Renal cortical epithelial cell (primary cell): Measurements from ENCODE around the gene ALDH1B1. TPM values are rescaled to one million over a fixed set of nuclear protein-coding genes. Genes with fewer than 3 reads are reported as not detected.

Source experiments
- DNase-seq: peaks from one replicate; pipeline ENCODE4 v3.0.0-alpha.2; 2011; ENCODE audit warnings: low read depth
- total RNA-seq: library from RNA; depleted of rRNA; stranded (reverse); fragments of >200 nt; gene quantifications from 2 replicates; pipeline ENCODE4 v1.2.3, GENCODE V29; 2014

The ALDH1B1 gene
- total RNA-seq, 1 donor from 2014 or later = 43.2 TPM

DNA sequence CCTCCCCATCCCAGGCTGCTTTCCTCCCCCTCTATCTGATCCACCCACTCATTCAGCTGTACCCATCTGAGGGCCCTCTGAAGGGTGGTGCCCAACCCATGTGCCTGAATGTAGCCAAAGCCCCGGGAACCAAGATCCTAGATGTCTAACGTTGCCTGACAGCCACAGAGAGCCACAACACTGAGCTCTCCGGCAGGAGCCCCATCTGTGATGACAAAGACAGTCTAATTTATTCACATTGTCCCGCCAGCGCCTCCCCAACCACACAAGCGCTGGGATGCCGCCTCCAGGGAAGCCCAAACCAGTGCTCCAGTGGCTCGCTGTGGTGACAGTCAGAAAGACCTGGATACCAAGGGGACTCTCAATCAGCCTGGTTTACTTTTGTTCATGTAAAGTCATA, 23.4 kb downstream of the ALDH1B1 start:
- DNase-seq = no peak

DNA sequence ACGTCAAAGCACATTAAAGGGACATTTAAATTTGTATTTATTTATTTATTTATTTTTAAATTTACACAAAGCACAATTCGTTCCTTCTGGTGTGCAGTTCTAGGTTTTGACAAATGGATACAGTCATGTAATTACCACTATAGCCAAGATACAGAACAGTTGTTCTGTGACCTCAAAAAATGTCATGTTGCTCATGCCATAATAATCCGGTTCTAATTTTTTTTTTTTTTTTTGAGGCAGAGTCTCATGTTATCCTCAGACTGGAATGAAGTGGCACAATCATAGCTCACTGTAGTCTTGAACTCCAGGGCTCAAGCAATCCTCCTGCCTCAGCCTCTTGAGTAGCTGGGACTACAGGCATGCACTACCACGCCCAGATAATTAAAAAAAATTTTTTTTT, 24.0 kb downstream of the ALDH1B1 start:
- no peak for DNase-seq

DNA sequence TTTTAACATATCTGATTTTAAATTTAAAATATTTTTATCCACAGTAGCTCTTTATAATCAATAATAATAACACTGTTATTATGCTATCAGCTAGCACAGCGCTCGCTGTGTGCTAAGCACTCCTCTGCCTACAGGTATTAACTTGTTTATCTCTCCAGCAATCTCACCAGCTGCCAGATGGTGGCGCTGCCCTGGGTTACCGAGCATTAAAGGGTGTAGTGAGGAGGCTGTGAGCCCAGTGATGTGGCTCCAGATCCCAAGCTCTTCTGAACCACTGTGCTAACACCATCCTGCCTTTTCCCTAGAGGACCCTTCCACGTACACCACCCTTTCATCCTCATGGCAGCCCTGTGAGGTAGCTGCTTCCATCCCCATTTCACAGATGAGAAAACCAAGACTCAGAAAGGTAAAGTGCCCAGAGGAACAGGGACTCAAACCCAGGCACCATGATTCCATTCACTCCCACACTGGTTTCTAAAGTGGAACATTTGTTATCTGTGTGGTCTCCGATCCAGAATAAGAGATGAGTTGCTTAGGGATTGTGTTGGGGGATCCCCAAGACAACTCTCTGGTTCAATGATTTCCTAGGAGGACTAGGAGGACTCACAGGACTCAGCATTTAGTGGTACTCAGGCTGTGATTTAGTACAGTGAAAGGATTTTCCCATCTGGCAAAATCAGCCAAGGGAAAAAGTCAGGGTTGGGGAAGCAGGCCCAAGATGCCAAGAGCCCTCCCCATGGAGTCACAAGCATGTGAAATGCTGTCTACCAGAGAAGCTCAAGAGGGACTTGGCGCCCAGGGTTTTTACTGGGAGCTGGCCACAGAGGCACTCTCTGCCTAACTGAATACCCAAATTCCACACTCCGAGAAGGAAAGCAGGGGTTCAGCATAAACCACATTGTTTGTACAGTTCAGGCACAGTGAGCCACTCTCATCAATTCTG, 24.8 kb downstream of the ALDH1B1 start:
- DNase-seq = no peak

DNA sequence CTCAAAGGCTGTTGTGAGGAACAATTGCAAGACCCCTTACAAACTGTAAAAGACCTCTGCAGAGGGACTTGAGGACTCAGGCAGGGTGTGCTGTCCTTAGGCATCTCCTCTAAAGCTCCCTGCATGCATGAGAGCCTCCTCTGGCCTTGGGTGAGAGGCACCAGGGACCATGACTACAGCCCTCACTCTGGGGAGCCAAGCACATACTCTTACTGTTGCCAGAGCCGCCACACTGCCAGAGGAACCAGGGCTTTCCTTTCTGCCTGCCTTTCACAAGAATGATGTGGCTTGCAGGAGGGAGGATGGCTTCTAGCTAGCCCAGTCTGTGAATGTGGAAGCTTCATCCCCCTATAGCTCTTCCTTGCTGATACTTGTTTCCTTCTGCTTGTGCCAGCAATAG, 25.9 kb downstream of the ALDH1B1 start:
- no peak for DNase-seq

DNA sequence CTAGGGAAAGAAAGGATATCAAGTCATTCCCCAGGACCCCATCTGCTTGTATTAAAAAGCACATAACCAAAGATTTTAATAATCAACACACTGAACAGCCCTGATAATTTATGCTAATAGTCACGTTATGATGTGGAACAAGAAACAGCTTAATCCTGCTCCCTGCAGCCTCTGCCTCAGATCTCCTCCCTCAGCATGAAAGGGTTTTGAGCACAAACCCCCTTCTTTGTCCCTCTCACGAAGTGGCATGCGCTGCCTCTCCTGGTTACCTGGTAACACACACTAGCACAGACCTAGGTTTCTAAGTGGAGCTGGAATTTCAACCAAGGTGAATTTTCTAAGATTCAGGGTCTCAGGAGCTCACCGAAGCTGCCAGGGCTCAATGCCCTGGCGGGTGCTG, 26.7 kb downstream of the ALDH1B1 start:
- DNase-seq = no peak

DNA sequence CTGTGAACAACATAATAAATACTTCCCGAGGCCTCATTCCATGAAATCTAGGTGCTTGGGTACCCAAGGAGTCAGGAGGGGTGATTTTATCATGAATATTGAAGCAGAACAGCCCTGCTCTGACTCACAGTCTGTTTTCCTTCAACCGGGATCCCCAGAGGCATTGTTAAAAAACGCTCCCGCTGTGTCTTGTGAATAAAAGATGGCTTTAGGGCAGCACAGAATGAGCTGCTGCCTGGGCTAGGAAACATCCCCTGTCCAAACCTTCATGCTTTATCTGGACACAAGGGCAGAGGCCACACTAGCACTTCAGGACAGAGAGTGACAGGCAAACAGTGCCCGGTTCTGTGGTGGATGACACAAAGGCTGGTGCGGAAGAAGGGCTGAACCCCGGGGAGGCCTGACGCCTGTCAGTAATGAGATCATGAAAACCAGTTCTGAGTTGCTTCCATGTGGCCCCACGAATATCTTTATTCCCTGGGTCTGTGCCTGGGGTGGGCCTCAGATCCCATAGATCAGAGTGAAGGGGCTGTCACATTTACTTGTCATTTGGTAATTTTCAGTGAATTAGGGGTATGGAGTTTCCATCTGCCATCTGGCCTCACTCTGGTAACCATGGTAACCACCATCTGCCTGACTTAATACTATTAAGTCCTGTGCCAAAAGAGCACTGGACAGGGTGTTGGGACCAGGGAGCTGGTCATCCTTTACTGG, 29.2 kb downstream of the ALDH1B1 start:
- DNase-seq = no peak

DNA sequence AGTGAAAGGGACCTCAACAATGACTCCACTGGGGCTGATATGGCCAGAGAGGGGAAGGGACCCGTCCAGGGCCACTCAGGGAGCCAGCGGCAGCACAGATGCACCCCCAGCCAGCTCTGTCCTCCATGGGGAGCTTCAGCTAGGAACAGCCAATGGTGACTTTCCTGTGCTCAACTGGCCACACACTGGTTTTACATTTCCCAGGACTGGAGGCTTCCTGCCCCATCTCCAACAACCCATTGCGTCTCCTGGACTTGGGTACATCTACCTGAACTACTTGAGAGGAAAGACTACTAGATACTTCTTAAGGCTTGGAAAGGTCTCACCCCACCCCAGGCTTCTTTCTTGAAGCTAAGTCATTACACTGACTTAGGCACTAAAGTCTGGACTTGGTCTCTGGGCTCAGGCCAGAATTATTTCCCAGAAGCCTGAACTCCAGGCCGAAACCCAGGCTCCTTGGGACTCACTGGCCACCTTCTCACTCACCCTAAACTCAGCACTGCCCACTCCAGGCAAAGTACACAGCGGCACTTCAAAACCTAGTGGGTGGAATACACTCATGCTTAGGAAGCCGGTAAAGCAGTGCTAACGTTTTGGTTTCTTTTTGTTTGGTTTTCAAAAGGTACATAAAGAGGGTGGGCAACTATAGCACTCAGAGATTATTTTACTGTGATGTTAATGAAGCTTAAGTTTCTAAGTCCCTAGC, 30.2 kb downstream of the ALDH1B1 start:
- DNase-seq = no peak

DNA sequence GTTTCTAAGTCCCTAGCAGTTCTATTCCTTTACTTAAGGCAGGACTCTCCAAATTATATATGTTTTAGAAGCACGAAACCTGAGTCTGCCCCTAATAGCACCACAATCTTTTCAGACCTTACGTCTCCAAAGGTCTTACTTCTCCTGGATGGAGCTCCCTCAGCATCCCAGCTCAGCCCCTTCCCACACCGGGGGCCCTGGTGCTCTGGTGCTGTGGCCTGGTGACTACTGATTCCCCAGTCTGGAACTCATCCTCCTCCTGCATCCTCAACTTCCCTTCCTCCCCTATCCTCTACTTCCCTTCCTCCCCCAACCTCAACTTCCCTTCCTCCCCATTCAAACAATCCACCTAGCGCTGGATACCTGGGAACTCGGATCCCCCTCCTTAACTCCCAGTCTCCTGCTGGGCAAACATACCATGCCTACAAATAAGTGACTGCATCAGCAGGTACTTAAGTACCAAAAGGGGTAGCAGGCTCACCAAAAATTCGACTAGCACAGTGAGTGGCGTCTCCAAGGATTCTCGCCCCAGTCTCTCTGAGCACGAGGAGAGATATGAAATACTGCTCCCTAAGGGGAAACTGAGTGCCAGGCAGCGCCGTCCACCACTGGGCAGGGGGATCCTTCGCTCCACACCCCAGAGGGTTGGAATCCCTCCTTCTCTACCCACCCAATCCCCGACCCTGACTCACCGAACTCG, 30.9 kb downstream of the ALDH1B1 start:
- no peak for DNase-seq

DNA sequence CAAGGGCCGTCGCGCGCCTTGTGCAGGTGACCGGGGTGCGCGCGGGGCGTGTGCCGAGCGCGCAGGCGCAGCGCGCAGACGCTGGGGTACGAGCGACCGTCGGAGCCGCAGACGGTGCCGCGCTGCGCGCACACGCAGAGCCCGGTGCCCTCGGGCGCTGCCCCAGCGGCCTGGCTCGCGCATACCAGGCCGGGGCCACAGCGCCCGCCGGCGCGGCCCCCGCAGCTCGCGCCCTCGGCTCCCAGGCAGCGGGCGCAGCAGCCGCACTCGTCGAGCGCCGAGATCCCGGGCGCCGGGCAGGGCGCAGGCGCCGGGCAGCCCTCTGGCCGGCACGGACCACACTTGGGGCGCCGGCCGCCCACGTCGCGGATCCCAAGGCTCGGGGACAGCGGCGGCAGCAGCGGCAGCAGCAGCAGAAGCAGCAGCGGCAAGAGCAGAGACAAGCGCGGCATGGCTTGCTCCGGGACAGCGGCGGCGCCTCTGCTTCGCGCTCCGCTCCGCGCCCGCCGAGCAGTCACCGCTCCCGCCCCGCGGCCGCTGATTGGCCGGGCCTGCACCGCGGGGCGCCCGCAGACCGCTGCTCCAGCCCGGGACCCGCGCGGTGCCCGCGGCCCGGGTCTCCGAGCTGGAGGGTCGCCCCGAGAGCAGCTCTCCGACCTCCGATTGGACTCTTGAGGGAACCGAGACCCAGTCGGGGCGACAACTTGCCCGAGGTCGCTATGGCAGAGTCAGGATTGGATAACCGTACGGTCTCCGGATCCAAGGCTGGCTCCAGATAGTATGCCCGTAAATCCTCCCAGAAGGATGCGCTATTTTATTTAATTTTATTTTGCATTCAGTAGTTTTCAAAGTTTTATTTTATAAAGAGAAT, 31.7 kb downstream of the ALDH1B1 start, which contains the start of gene IGFBPL1:
Gene IGFBPL1 (minus strand): TSS at position 482 of the 871 bp plus-strand sequence. CDS start 30 bp downstream, at position 452.
- DNase-seq = no peak

DNA sequence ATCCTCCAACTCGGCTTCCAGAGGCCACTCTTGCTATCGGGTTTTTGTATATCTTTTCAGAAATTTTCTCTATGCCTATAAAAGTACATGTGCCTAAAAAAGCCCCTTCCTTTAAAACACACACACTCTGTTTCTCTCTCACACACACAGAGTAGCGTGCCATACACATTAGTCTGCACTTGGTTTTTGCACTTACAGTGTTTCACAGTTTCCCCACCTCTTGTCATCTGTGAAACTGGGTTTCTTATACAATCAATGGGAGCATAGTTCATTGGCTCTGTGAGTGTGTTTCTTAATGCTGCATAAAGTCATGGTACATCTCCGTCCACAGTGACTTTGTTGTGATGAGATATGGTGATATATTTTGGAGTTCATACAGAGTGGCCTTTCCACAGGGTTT, 32.4 kb downstream of the ALDH1B1 start:
- DNase-seq = no peak

DNA sequence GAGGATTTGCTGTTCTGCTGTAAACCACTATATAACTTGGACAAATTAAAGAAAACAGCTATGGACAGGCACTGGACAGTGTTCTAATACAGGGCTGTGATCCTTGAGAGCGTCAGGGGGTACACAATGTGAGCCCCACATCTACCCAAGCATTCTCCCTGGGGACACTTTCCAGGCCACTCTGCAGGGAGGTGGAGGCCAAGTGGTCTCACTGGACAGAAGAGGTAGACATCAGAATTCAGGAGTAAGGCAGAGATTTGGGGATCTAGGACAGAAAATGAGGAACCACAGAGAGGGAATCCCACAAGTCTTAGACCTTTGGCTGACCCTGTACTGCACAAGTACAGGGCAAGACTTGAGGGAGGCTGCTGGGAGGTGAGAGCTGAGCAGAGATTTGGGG, 35.6 kb downstream of the ALDH1B1 start:
- no peak for DNase-seq

DNA sequence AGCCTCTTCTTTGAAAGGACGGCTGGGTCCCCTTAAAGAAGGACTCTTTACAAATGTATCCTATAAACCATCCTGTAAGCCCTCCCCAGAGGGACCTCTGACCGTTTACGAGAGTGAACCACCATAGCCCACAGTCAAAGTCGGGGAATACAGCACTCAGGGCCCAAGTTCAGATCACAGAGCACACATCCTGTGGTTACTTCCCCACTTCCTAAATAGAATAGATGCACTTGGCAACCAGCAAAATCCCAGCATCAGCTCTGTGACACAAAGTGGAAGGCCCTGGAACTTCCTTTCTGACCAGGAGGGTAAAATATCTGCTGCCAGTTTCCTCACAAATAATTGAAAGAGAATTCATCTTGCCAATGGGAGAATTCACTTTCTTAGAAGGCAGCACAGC, 38.6 kb downstream of the ALDH1B1 start:
- DNase-seq = no peak

DNA sequence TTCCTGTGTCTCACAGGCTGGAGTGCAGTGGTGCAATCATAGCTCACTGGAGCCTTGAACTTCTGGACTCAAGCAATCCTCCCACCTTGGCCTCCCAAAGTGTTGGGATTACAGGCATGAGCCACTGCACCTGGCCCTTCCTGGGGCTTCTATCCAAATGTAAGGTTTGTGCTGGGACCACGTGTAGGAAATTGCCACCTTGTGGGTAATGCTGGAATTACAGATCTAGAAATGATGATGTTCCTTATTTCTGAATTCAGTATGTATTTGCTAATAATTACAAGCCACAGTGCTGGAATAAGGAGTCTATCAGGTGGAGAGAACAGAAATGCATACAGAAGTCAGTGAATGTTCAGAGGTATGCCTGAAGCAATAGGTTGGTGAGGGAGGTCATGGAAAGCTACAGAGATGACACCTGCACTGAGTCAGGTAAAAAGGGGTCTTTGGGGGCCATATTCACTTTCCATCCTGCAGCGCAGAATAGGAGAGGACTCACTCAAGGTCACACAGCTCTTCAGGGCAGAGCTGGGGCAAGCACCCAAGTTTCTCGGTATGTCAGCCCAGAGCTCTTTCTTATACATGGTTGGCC, 40.5 kb downstream of the ALDH1B1 start:
- peak; percentile 41 for DNase-seq

DNA sequence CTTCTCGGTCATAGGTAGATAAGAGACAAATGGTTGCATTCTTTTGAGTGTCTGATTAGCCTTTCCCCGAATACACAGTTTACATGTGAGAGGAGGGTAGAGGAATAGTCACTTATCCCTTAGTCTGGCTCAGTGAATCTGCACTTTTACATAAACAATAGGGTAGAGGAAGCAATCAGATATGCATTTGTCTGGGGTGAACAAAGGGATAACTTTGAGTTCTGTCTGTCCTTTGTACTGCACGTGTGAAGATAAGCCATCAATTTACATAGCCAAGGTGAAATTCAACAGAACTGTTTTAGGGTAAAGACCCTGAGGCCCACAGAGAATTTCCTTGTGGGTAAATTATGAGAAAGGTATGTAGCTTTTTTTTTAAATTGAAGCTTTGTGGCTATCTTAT, 41.9 kb downstream of the ALDH1B1 start:
- no peak for DNase-seq

DNA sequence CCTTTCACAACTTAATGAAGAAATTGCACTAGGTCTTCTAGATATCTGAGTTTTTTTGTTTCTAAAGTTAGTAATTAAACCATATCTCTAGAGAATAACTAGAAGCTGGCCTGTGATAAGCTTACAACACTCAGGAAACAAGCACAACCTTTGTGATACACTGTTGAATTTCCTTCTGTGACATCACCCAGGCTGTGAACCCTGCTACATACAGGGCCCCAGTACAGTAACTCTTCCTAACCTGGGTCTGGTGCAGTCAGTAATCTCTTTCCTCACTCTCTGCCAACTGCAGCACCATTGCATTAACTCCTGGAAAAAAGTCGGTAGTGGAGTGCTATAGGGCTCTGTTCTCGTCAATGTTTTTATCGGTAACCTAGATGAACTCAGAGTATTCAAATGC, 42.4 kb downstream of the ALDH1B1 start:
- no peak for DNase-seq

DNA sequence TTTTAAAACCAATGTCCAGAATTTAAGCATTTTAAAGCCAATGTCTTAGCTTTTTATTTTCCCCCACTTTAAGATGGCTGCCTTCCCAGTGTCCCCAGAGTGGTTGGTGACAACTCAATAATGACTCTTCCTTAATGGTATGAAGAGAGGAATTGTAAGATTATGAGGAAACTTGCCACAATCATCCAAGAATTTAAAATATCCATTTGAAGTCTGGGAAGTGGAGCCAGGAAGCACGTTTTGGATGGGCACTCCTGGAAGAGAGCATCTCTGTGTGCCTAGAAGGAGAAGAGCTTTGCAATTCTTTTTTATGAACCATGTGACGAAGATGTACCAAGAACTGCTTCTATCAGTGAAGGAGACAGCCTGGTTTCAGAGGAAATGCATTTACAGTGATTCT, 43.0 kb downstream of the ALDH1B1 start:
- no peak for DNase-seq

DNA sequence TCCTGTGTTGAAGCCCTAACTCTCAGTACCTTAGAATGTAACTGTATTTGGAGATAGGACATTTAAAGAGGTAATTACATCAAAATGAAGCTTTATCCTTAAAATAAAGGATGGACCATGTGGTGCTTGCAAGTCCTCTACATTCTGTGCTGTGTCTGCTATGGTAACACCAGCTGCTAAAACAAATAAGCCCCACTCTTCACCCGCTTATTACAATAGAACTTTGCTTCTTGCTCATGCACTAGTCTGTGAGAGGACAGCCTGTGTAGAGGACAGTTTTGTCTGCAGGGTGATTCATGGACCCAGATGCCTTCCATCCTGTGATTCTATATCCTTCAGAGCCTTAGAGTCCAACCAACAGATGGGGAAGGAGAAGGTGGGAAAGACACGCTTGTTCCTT, 44.2 kb downstream of the ALDH1B1 start:
- no peak for DNase-seq

DNA sequence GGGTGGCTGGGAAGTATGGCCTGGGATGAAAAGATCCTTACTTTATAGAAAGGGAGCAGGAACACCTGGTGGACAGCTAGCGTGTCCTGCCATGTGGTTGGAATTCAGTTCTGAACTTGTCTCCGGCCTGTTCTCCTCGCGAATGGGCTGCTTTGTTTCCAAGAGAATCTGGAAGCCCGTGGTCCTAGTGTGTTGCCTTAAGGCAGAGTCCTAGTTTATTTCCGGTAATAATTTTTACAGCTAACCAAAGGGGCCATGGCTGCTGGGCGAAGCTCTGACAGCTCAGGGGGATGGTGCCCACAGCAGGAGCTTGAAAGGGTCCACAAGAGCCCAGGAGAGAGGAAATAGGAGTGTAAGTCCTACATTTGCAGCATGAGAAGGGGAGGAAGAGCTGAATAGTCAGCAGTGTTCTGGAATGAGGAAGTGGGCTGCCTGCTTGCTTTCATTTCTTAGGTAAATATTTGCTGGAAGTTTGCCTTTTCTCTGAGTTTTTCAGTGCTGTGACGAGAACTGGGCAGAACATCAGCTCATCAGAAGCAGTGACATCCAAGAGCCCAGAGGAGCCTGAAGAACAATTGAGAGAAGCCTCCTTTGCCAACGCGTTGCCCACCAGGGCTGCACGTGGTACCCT, 44.8 kb downstream of the ALDH1B1 start:
- DNase-seq = peak; percentile 67

DNA sequence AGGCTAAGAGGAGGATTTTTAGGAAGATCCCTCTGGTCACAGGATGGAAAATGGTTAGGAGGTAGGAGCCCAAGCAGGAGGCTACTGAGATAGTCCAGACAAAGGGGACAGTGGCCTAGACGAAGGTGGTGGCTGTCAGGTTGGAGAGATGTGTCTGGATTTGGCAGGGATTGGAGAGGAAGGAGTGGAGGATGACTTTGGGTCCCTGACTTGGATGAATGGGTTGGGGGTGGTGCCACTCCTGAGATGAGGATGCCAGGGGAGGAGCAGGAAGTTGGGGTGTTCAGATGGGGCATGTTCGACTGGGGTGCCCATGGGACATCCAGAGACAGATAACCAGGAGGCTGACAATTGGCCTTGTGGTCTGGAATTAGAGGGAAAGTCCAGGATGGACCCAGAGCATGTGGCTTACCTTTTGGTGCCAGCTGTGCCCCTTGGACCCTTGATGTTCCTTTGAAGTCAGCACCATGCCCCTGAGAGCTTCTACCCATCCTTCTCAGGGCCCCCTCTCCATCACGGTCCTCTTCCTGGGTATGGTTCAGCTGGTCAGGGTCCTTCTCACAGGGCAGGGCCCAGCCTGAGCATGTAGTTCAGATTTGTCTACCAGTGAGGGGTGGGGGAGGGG, 46.9 kb downstream of the ALDH1B1 start:
- DNase-seq = no peak
